ENCODE data around the gene PIK3R3.

GRCh38 chr1:45999507-45999906, 132.9 kb downstream of the PIK3R3 start:
- TF ChIP-seq REST (IDR thresholded peaks at IDR 0.05; ENCODE audit: insufficient read depth in 1 of 2, low read depth in 2 of 2, low read length in 1 of 2) (no peak), SIN3A (IDR thresholded peaks at IDR 0.05; ENCODE audit: borderline replicate concordance, insufficient read depth, low read depth, low read length) (no peak), TCF7L2 (IDR thresholded peaks at IDR 0.05; ENCODE audit: low read depth, low read length) (no peak), POLR2AphosphoS5 (IDR thresholded peaks at IDR 0.05; ENCODE audit: low read depth, low read length) (no peak)
- TF ChIP-seq, protein P1, sequence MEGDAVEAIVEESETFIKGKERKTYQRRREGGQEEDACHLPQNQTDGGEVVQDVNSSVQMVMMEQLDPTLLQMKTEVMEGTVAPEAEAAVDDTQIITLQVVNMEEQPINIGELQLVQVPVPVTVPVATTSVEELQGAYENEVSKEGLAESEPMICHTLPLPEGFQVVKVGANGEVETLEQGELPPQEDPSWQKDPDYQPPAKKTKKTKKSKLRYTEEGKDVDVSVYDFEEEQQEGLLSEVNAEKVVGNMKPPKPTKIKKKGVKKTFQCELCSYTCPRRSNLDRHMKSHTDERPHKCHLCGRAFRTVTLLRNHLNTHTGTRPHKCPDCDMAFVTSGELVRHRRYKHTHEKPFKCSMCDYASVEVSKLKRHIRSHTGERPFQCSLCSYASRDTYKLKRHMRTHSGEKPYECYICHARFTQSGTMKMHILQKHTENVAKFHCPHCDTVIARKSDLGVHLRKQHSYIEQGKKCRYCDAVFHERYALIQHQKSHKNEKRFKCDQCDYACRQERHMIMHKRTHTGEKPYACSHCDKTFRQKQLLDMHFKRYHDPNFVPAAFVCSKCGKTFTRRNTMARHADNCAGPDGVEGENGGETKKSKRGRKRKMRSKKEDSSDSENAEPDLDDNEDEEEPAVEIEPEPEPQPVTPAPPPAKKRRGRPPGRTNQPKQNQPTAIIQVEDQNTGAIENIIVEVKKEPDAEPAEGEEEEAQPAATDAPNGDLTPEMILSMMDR (IDR thresholded peaks at IDR 0.05) = no peak

Measured in Panc1 (cell line).